Measurements from ENCODE around the gene STPG3. TPM values are rescaled to one million over a fixed set of nuclear protein-coding genes. Genes with fewer than 3 reads are reported as not detected.
A peak's percentile ranks its signal among the peaks of the same experiment; 100 is the strongest.

Gene STPG3
- total RNA-seq, 1 donor from 2014 or later: not detected

- H3K27me3 ChIP-seq: no peaks in the 10 kb centered on the region
- no peak for TF ChIP-seq POLR2AphosphoS5 (IDR thresholded peaks at IDR 0.05; ENCODE audit: insufficient read depth in 1 of 2, low read depth in 1 of 2)
- peak overlapping the region; percentile 46 to 63 for H3K4me3 ChIP-seq
- H3K27ac ChIP-seq: peak overlapping the region; percentile 78
- H3K36me3 ChIP-seq: no peaks in the 10 kb centered on the region
- H3K9me3 ChIP-seq: no peaks in the 10 kb centered on the region
- intact Hi-C loops (cut with DNase I): no loop called here
- peaks cover 46% of the 10 kb centered on the region for H3K4me1 ChIP-seq
- peak in 1 of 2 donors; percentile 77 for DNase-seq (ENCODE audit: extremely low spot score in 2 of 2)
These were observed 27.9 kb downstream of the STPG3 start for GRCh38 chr9:137278721-137279711.

- H3K36me3 ChIP-seq: no peaks in the 10 kb centered on the region
- H3K4me1 ChIP-seq: peaks cover 40% of the 10 kb centered on the region
- H3K4me3 ChIP-seq: no peak overlapping the region
- H3K27me3 ChIP-seq: no peaks in the 10 kb centered on the region
- TF ChIP-seq, protein P1, sequence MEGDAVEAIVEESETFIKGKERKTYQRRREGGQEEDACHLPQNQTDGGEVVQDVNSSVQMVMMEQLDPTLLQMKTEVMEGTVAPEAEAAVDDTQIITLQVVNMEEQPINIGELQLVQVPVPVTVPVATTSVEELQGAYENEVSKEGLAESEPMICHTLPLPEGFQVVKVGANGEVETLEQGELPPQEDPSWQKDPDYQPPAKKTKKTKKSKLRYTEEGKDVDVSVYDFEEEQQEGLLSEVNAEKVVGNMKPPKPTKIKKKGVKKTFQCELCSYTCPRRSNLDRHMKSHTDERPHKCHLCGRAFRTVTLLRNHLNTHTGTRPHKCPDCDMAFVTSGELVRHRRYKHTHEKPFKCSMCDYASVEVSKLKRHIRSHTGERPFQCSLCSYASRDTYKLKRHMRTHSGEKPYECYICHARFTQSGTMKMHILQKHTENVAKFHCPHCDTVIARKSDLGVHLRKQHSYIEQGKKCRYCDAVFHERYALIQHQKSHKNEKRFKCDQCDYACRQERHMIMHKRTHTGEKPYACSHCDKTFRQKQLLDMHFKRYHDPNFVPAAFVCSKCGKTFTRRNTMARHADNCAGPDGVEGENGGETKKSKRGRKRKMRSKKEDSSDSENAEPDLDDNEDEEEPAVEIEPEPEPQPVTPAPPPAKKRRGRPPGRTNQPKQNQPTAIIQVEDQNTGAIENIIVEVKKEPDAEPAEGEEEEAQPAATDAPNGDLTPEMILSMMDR (IDR thresholded peaks at IDR 0.05): no peak
- TF ChIP-seq POLR2A (IDR thresholded peaks at IDR 0.05): no peak
- no peak for TF ChIP-seq POLR2AphosphoS5 (IDR thresholded peaks at IDR 0.05; ENCODE audit: insufficient read depth in 1 of 2, low read depth in 1 of 2)
- DNase-seq (ENCODE audit: extremely low spot score in 2 of 2): peak in 1 of 2 donors; percentile 76
- no peak overlapping the region for H3K27ac ChIP-seq
- intact Hi-C loops (cut with DNase I): no loop called here
- H3K9me3 ChIP-seq: no peaks in the 10 kb centered on the region
These were observed 28.8 kb downstream of the STPG3 start for GRCh38 chr9:137279741-137280473.

DNA sequence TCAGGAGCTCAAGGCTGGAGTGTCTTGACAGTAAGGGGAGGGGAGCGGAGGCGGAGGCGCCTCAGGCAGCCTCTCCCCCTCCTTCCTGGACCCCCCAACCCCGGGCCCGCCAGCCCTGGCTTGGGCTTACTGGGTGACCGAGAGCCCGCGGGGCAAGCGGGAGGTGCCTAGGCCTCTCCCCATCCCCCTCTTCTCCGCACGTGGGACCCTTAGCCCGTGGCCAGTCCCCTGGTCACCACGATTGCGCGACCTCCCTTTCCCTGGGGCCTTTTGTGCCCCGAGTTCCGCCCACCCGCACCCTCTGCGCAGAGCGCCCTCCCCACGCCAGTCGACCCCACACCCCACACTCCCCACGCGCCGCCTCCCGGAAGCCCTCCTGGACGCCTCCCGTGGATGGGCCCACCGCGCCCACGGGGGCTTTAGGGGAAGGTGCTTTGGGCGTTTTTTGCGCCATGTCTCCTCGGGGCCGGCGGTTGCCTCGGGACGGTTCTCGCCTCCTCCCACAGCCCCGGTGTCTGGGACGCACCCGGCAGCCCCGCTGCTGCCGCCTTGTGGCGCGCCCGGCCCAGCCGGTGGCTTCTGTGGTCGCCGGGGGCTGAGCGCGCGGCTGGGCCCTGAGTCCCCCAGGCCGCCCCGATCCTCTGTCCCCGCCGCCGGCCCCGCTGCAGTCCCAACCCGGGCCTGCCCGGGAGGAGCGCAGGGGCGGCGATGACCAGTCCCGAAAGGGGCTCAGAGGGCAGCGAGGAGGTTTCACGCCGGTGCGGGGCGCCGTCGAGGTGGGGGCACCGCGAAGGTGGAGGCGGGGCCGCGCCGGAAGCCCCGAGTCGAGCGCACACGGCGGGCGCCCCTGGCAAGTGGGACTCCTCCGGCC, 29.6 kb downstream of the STPG3 start:
- Histone ChIP-seq H3K9me3 (no peaks in the 10 kb centered on the region), H3K27ac (no peak overlapping the region), H3K27me3 (no peaks in the 10 kb centered on the region), H3K4me1 (peaks cover 40% of the 10 kb centered on the region), H3K36me3 (no peaks in the 10 kb centered on the region), H3K4me3 (no peak overlapping the region)
- no peak for DNase-seq (ENCODE audit: extremely low spot score in 2 of 2)
- intact Hi-C loops (cut with DNase I): no loop called here
- TF ChIP-seq POLR2AphosphoS5 (IDR thresholded peaks at IDR 0.05; ENCODE audit: insufficient read depth in 1 of 2, low read depth in 1 of 2): no peak
- TF ChIP-seq POLR2A (IDR thresholded peaks at IDR 0.05): no peak
- TF ChIP-seq, protein P1 (IDR thresholded peaks at IDR 0.05): no peak

GRCh38 chr9:137281345-137282116, 30.4 kb downstream of the STPG3 start:
- DNase-seq (ENCODE audit: extremely low spot score in 2 of 2): peak in 1 of 2 donors; percentile 76
- Histone ChIP-seq H3K4me3 (no peak overlapping the region), H3K9me3 (no peaks in the 10 kb centered on the region), H3K27ac (no peak overlapping the region), H3K27me3 (no peaks in the 10 kb centered on the region), H3K36me3 (no peaks in the 10 kb centered on the region), H3K4me1 (peaks cover 32% of the 10 kb centered on the region)
- intact Hi-C loops (cut with DNase I): no loop called here
- TF ChIP-seq POLR2A (IDR thresholded peaks at IDR 0.05): no peak
- TF ChIP-seq POLR2AphosphoS5 (IDR thresholded peaks at IDR 0.05; ENCODE audit: insufficient read depth in 1 of 2, low read depth in 1 of 2): no peak
- TF ChIP-seq, protein P1 (IDR thresholded peaks at IDR 0.05): no peak

Data from vagina (tissue), 2 donors.